HCT116 (cell line): ENCODE data around the gene RALGPS2. TPM values are rescaled to one million over a fixed set of nuclear protein-coding genes. Genes with fewer than 3 reads are reported as not detected.

Experiments used
- ATAC-seq: fragments of 200-7000 bp; cut with Tn5 transposase; 2 replicates; pipeline ENCODE4 v1.9.1; 2020; ENCODE audit warnings: mild to moderate bottlenecking, moderate library complexity
- BruUV-seq: library from RNA; stranded (reverse); fragments of 400-500 nt; replicated peaks from 2 replicates; lab custom pipeline; 2021; lab: Mats Ljungman, UMichigan
- CTCF ChIA-PET: fragments of 300-600 bp; sonication (Branson Sonifier 250); formaldehyde crosslinking; loops from one replicate; lab custom pipeline; 2021; ENCODE audit warnings: antibody characterized with exemption; lab: Charles Lee
- POLR2A ChIA-PET: fragments of 300-600, 350-600 bp; sonication (Branson Sonifier 250); formaldehyde crosslinking; loops from one replicate; lab custom pipeline; 2021; ENCODE audit warnings: antibody characterized with exemption; lab: Charles Lee
- RAD21 ChIA-PET, 2 experiments: fragments of 300-600 bp; sonication (Branson Sonifier 250); formaldehyde crosslinking; loops; one replicate each; lab custom pipeline; 2023; ENCODE audit warnings: low total read pairs in 2 of 2; ENCODE audit not compliant: uncharacterized antibody in 2 of 2, unreplicated experiment in 2 of 2, low non-redundant PET in 1 of 2; lab: Charles Lee
- DNase-seq: peaks from one replicate; pipeline ENCODE4 v3.0.0-alpha.2; 2010; ENCODE audit warnings: low read depth, low spot score
- H2AFZ ChIP-seq: fragments of 200-600 bp; shearing (Covaris generic), sonication (generic); 2 replicates; pipeline ENCODE4 v1.6.1; 2017; ENCODE audit warnings: low read depth, mixed run types, mixed read lengths, antibody characterized with exemption, low read length; ENCODE audit not compliant: poor library complexity, severe bottlenecking
- H3K27ac ChIP-seq: 2 replicates; pipeline ENCODE4 v1.5.1; 2012; ENCODE audit warnings: low read depth, low read length
- H3K27me3 ChIP-seq: fragments of 200-600 bp; sonication (generic); 2 replicates; pipeline ENCODE4 v1.6.1; 2016; ENCODE audit warnings: mixed run types, low read length, mixed read lengths; ENCODE audit not compliant: insufficient read depth
- H3K36me3 ChIP-seq, 2 experiments: fragments of 200-500 bp in 1 of 2; fragments of 200-600 bp in 1 of 2; sonication (Bioruptor generic) in 1 of 2; sonication (generic) in 1 of 2; 2 replicates each; pipeline versions ENCODE4 v1.5.1 to v1.6.1; 2014 to 2016; ENCODE audit warnings: low read length in 2 of 2, inconsistent platforms in 1 of 2, mixed read lengths in 1 of 2, mixed run types in 1 of 2; ENCODE audit not compliant: insufficient read depth in 2 of 2, control insufficient read depth in 1 of 2
- H3K4me1 ChIP-seq, 2 experiments: fragments of 200-600 bp in 1 of 2; sonication (generic) in 1 of 2; 2 replicates each; pipeline versions ENCODE4 v1.5.1 to v1.6.1; 2012 to 2017; ENCODE audit warnings: low read length in 2 of 2, inconsistent platforms in 1 of 2, mild to moderate bottlenecking in 1 of 2, mixed read lengths in 1 of 2, mixed run types in 1 of 2, moderate library complexity in 1 of 2; ENCODE audit not compliant: insufficient read depth in 2 of 2, control insufficient read depth in 1 of 2
- H3K4me2 ChIP-seq: fragments of 200-600 bp; sonication (generic); 2 replicates; pipeline ENCODE4 v1.6.1; 2017; ENCODE audit warnings: mixed run types, low read length, mixed read lengths
- H3K4me3 ChIP-seq, 2 experiments: fragments of 200-600 bp in 1 of 2; sonication (generic) in 1 of 2; replicated peaks in 1 of 2; 2 replicates each; pipeline ENCODE4 v1.5.1; 2011 to 2016; ENCODE audit warnings: low read length in 2 of 2, control low read depth in 1 of 2, low read depth in 1 of 2, mild to moderate bottlenecking in 1 of 2, mixed read lengths in 1 of 2, mixed run types in 1 of 2
- H3K79me2 ChIP-seq: fragments of 200-600 bp; sonication (generic); 2 replicates; pipeline ENCODE4 v1.6.1; 2017; ENCODE audit warnings: mild to moderate bottlenecking, mixed run types, low read length, moderate library complexity, mixed read lengths; ENCODE audit not compliant: insufficient read depth
- H3K9ac ChIP-seq: fragments of 200-600 bp; sonication (generic); 2 replicates; pipeline ENCODE4 v1.6.1; 2016; ENCODE audit warnings: low read length, mixed read lengths
- H3K9me2 ChIP-seq: fragments of 200-600 bp; sonication (generic), shearing (Covaris generic); 2 replicates; pipeline ENCODE4 v1.6.1; 2017; ENCODE audit warnings: mixed run types, mild to moderate bottlenecking, moderate library complexity; ENCODE audit not compliant: insufficient read depth
- H3K9me3 ChIP-seq, 2 experiments: fragments of 200-500 bp in 1 of 2; fragments of 200-600 bp in 1 of 2; sonication (Bioruptor generic) in 1 of 2; sonication (generic) in 1 of 2; 2 replicates each; pipeline ENCODE4 v1.6.1; 2014 to 2017; ENCODE audit warnings: low read length in 2 of 2, mixed read lengths in 2 of 2, inconsistent platforms in 1 of 2, low read depth in 1 of 2, mild to moderate bottlenecking in 1 of 2, mixed run types in 1 of 2, moderate library complexity in 1 of 2; ENCODE audit not compliant: control insufficient read depth in 1 of 2, insufficient read depth in 1 of 2
- H4K20me1 ChIP-seq: fragments of 200-600 bp; sonication (generic), shearing (Covaris generic); 2 replicates; pipeline ENCODE4 v1.6.1; 2017; ENCODE audit warnings: mixed run types, mild to moderate bottlenecking, moderate library complexity; ENCODE audit not compliant: insufficient read depth
- CBX3 ChIP-seq: IDR thresholded peaks from 2 replicates; pipeline ENCODE4 v1.6.1; 2012; ENCODE audit warnings: low read depth
- EGR1 ChIP-seq: IDR thresholded peaks from 2 replicates; pipeline ENCODE4 v1.6.1; 2012; ENCODE audit warnings: low read depth
- EZH2phosphoT487 ChIP-seq: fragments of 200-600 bp; IDR thresholded peaks from 2 replicates; pipeline ENCODE4 v1.6.1; 2018; ENCODE audit warnings: antibody characterized with exemption, borderline replicate concordance
- FOSL1 ChIP-seq: IDR thresholded peaks from 2 replicates; pipeline ENCODE4 v1.6.1; 2012; ENCODE audit warnings: low read depth
- JUND ChIP-seq: IDR thresholded peaks from 2 replicates; pipeline ENCODE4 v1.6.1; 2012
- POLR2A ChIP-seq: IDR thresholded peaks from 2 replicates; pipeline ENCODE4 v1.7.0; 2011; ENCODE audit warnings: borderline replicate concordance; ENCODE audit not compliant: insufficient read depth, insufficient read length; ENCODE audit errors: extremely low read depth
- SP1 ChIP-seq: IDR thresholded peaks from 2 replicates; pipeline ENCODE4 v1.6.1; 2012; ENCODE audit warnings: low read depth
- TCF7L2 ChIP-seq: IDR thresholded peaks from 2 replicates; pipeline ENCODE4 v1.7.0; 2011; ENCODE audit warnings: borderline replicate concordance, inconsistent platforms; ENCODE audit not compliant: insufficient read depth, insufficient read length; ENCODE audit errors: extremely low read depth
- ZNF274 ChIP-seq: fragments of 200-500 bp; sonication (Bioruptor generic); IDR thresholded peaks from 2 replicates; pipeline ENCODE4 v1.6.1; 2014; ENCODE audit warnings: mild to moderate bottlenecking, low read depth, low read length, inconsistent platforms
- intact Hi-C: fragments of 100-400 bp; cut with micrococcal nuclease; formaldehyde crosslinking; loops from 2 replicates; pipeline ENCODE4 v1.10.0; 2022
- total RNA-seq: library from RNA; stranded (reverse); gene quantifications from one replicate; pipeline ENCODE4 v1.2.1, GENCODE V29; 2021; ENCODE audit not compliant: unreplicated experiment
- TF ChIP-seq, protein P1 (sequence below): IDR thresholded peaks from 2 replicates; pipeline ENCODE4 v1.6.1; 2012; ENCODE audit warnings: low read depth
- TF ChIP-seq, protein P2 (sequence below), 3 experiments: fragments of 200-600 bp in 1 of 3; sonication (generic) in 1 of 3; IDR thresholded peaks in 2 of 3; conservative IDR thresholded peaks in 1 of 3; 2 replicates each; pipeline ENCODE4 v1.5.1; 2012 to 2017; ENCODE audit warnings: low read depth in 2 of 3, low read length in 2 of 3, antibody characterized with exemption in 1 of 3, borderline replicate concordance in 1 of 3, control low read depth in 1 of 3, mild to moderate bottlenecking in 1 of 3, mixed read lengths in 1 of 3, mixed run types in 1 of 3, moderate library complexity in 1 of 3; ENCODE audit not compliant: insufficient read depth in 1 of 3
- TF ChIP-seq, protein P3 (sequence below): IDR thresholded peaks from 2 replicates; pipeline ENCODE4 v1.6.1; 2012

The RALGPS2 gene
- total RNA-seq, 1 experiment from 2014 or later = 25.6 TPM

DNA sequence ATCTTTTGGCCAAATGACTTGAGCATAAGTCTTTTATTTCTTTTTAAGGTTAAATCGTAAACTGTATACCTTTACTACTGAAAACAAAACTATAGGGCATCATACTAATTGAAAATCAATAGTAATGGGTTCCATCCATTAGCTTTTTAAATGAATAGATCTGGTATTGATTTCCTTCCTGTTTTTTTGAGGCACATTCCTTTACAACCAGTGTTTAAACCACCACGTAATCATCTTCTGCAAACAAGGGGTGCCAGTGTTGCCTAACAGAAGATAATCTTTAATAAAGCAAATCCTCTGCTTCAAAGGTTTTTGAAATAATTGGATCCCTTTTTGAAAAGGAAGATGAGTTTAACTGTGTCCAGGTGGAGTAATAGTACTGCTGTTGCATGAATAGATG is 194.5 kb downstream of the RALGPS2 start (continued):
- TF ChIP-seq, protein P1, sequence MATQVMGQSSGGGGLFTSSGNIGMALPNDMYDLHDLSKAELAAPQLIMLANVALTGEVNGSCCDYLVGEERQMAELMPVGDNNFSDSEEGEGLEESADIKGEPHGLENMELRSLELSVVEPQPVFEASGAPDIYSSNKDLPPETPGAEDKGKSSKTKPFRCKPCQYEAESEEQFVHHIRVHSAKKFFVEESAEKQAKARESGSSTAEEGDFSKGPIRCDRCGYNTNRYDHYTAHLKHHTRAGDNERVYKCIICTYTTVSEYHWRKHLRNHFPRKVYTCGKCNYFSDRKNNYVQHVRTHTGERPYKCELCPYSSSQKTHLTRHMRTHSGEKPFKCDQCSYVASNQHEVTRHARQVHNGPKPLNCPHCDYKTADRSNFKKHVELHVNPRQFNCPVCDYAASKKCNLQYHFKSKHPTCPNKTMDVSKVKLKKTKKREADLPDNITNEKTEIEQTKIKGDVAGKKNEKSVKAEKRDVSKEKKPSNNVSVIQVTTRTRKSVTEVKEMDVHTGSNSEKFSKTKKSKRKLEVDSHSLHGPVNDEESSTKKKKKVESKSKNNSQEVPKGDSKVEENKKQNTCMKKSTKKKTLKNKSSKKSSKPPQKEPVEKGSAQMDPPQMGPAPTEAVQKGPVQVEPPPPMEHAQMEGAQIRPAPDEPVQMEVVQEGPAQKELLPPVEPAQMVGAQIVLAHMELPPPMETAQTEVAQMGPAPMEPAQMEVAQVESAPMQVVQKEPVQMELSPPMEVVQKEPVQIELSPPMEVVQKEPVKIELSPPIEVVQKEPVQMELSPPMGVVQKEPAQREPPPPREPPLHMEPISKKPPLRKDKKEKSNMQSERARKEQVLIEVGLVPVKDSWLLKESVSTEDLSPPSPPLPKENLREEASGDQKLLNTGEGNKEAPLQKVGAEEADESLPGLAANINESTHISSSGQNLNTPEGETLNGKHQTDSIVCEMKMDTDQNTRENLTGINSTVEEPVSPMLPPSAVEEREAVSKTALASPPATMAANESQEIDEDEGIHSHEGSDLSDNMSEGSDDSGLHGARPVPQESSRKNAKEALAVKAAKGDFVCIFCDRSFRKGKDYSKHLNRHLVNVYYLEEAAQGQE = no peak
- no peak for TF ChIP-seq EGR1

DNA sequence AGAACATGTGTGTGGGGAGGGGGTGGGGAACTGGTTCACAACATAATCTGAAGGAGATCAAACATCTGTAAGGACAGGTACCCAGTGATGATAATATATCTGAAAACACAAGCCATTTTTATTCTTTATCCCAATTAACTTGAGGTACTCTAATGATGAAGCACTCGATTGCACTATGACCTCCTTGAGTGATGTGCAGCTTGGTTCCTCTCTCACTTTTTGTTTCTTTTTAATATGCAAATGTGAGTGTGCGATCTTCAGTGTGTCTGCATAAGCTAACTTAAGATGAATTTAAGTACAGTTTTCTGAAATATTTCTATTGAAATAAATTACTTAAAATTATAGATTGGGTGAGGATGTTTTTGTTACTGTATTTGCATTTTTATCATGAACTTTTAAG is 196.5 kb downstream of the RALGPS2 start:
- no peaks in the 10 kb centered on the region for H3K9me2 ChIP-seq
- CTCF ChIA-PET = no interaction called here
- no peaks in the 10 kb centered on the region for H4K20me1 ChIP-seq
- H3K4me2 ChIP-seq = no peak overlapping the region
- no peak overlapping the region for H3K9ac ChIP-seq
- H3K4me3 ChIP-seq = no peak overlapping the region
- POLR2A ChIA-PET = no interaction called here
- TF ChIP-seq ZNF274 (no peak), TCF7L2 (no peak), CBX3 (no peak), FOSL1 (no peak), EZH2phosphoT487 (no peak), EGR1 (no peak), POLR2A (no peak), SP1 (no peak), JUND (no peak)
- TF ChIP-seq, protein P2, sequence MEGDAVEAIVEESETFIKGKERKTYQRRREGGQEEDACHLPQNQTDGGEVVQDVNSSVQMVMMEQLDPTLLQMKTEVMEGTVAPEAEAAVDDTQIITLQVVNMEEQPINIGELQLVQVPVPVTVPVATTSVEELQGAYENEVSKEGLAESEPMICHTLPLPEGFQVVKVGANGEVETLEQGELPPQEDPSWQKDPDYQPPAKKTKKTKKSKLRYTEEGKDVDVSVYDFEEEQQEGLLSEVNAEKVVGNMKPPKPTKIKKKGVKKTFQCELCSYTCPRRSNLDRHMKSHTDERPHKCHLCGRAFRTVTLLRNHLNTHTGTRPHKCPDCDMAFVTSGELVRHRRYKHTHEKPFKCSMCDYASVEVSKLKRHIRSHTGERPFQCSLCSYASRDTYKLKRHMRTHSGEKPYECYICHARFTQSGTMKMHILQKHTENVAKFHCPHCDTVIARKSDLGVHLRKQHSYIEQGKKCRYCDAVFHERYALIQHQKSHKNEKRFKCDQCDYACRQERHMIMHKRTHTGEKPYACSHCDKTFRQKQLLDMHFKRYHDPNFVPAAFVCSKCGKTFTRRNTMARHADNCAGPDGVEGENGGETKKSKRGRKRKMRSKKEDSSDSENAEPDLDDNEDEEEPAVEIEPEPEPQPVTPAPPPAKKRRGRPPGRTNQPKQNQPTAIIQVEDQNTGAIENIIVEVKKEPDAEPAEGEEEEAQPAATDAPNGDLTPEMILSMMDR (IDR thresholded peaks at IDR 0.05 in 2 of 3, conservative IDR thresholded peaks at IDR 0.05 in 1 of 3; ENCODE audit: borderline replicate concordance in 1 of 3, insufficient read depth in 1 of 3, low read depth in 2 of 3, low read length in 2 of 3) = no peak
- TF ChIP-seq, protein P3, sequence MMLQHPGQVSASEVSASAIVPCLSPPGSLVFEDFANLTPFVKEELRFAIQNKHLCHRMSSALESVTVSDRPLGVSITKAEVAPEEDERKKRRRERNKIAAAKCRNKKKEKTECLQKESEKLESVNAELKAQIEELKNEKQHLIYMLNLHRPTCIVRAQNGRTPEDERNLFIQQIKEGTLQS = no peak
- H3K4me1 ChIP-seq = no peaks in the 10 kb centered on the region
- no peaks in the 10 kb centered on the region for H3K27me3 ChIP-seq
- RAD21 ChIA-PET = no interaction called here
- DNase-seq (no peak), ATAC-seq (no peak)
- intact Hi-C loops = no loop called here
- no TSS peak for BruUV-seq
- no peaks in the 10 kb centered on the region for H3K36me3 ChIP-seq
- no peak overlapping the region for H2AFZ ChIP-seq
- H3K79me2 ChIP-seq = no peaks in the 10 kb centered on the region
- H3K27ac ChIP-seq = no peak overlapping the region
- no peaks in the 10 kb centered on the region for H3K9me3 ChIP-seq
